NCI-H1092 treated with DMSO at 0.1 percent for 48 hours (cell line): ENCODE measurements around the gene CTIF.
A peak's percentile ranks its signal among the peaks of the same experiment; 100 is the strongest.

Experiments used
- DNase-seq: peaks from one replicate; lab custom pipeline; 2025; lab: John Stamatoyannopoulos, UW

CTIF gene

GRCh38 chr18:48901145-48902022, 362.6 kb downstream of the CTIF start:
- DNase-seq: no peak

DNA sequence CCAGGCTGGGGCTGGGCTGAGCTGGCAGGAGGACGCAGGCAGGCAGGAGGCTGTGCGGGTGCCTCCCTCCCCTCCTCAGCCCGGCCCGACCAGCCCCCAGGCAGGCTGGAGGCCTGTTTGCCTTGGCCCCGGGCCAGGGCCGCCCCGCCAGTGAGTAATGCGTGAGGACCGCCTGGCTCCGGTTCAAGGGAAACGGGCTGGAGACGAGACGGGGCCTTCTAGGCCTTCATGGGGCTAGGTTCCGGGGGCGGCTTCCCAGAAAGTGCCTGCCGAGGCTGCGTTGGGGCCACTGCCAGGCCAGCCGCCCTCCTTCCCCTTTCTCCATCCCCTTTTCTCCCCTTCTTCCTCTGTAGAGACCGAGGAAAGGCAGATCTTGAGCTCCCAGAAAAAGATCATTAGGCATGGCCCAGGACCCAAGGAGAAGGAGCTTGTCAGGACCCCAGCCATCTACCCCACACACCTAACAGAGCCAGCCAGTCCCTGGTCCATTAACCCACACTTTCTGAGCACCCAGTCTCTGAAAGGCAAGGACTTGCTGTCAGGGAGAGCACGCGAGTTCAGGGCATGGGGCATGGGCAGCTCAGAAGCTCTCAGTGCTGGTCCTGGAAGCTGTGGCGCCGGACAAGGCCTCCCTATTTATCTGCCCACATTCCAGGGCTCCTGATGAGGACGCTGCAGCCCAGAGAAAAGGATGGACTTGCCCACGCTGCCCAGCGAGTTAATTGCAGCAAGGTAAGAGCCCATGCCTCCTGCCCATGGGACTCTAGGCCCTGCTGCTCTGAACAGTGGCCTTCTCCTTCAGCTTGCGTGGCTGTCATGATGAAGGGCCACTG, 363.4 kb downstream of the CTIF start:
- peak; percentile 93 for DNase-seq

GRCh38 chr18:48902856-48903601, 364.2 kb downstream of the CTIF start:
- DNase-seq: no peak

GRCh38 chr18:48904091-48904490, 365.3 kb downstream of the CTIF start:
- DNase-seq: no peak

- DNase-seq: no peak
These were observed 366.1 kb downstream of the CTIF start for GRCh38 chr18:48904847-48905394.

- DNase-seq: no peak
These were observed 366.7 kb downstream of the CTIF start for GRCh38 chr18:48905513-48905912.

GRCh38 chr18:48908916-48909315, 370.1 kb downstream of the CTIF start:
- DNase-seq: no peak

DNA sequence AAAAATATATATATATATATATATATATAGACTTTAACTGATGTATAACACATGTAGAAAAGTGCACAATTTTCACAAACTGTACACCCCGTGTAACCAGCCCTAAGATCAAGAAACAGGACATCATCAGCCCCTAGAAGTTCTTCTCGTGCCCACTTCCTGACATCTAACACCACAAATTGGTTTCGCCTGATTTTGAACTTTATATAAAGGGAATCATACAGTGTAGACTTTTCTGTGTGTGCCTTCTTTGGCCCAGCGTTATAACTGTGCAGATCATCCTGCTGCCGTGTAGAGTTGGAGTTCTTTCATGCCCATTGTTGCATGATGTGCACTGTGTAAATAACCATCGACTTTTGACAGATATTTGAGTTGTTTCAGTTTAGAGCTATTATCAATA, 370.9 kb downstream of the CTIF start:
- no peak for DNase-seq

GRCh38 chr18:48910972-48911545, 372.2 kb downstream of the CTIF start:
- DNase-seq: no peak
